GM20000 (cell line): Measurements from ENCODE around the gene SPRYD3.

Source experiments
- DNase-seq: peaks from one replicate; pipeline ENCODE4 v3.0.0; 2012; ENCODE audit warnings: low spot score
- CTCF ChIP-seq: IDR thresholded peaks from 2 replicates; pipeline ENCODE4 v1.5.1; 2012; ENCODE audit warnings: mild to moderate bottlenecking, control low read depth; ENCODE audit errors: extremely low read depth, missing control alignments

SPRYD3 gene

GRCh38 chr12:53100466-53101151, 21.4 kb upstream of the SPRYD3 start:
- TF ChIP-seq CTCF, result no peak
- peak; percentile 5 for DNase-seq

DNA sequence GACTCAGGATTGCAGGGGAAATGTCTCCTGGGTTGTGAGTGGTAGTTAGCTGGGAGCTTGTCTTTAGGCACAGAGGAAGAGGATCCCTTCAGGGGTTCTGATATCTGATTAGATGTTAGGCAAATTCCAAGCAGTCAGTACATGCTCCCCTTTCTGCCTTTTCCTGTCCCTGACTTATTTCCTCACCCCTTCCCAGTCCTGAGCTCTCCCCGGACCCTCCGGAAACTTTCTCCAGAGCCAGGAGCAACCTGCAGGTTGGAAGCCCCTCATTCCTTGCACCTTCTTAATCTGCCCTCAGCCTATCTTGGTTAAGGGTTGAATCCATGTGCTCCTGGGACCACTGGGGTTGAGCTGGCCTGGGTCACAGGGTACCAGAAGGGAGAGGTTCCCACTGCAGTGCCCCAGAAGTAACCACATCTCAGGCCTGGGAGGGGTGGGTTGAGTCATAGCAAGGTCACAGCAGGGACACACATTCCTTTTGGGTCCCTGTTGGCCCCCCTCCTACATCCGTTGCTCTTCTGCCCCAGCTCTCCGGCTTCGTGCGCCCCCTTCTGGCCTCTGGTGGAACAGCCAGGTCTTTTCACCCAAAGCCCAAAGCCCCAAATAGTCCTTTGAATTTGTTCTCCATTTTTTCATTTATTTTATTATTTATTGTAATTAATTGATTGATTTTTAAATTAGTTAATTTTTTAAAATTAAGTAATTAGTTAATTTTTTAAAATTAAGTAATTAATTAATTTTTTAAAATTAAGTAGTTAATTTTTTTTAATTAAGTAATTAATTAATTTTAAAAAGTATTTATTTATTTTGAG, 20.1 kb upstream of the SPRYD3 start:
- TF ChIP-seq CTCF, result peak; percentile 89
- DNase-seq, result peak; percentile 91

GRCh38 chr12:53098354-53098981, 19.3 kb upstream of the SPRYD3 start:
- no peak for TF ChIP-seq CTCF
- DNase-seq, result peak; percentile 39

GRCh38 chr12:53097564-53098353, 18.6 kb upstream of the SPRYD3 start, which contains the start of gene IGFBP6:
IGFBP6 (plus strand) TSS chr12:53097667; CDS start chr12:53097718, 51 bp downstream.
- DNase-seq, result no peak
- TF ChIP-seq CTCF, result no peak

GRCh38 chr12:53097207-53097563, 18.0 kb upstream of the SPRYD3 start:
- no peak for DNase-seq
- no peak for TF ChIP-seq CTCF

- TF ChIP-seq CTCF, result no peak
- DNase-seq, result no peak
These were observed 17.6 kb upstream of the SPRYD3 start for GRCh38 chr12:53096759-53097158.
